RWPE2 (cell line): ENCODE results near the gene KL.

ENCODE experiments used
- ATAC-seq: fragments of 200-7000 bp; cut with Tn5 transposase; 3 replicates; pipeline ENCODE4 v1.9.1; 2021; ENCODE audit warnings: low read depth
- DNase-seq: peaks from one replicate; pipeline ENCODE4 v3.0.0-alpha.2; 2020; ENCODE audit warnings: low spot score
- H3K27ac ChIP-seq: fragments of 450-650 bp; 2 replicates; pipeline ENCODE4 v1.5.1; 2017; ENCODE audit warnings: mild to moderate bottlenecking; ENCODE audit not compliant: poor library complexity, severe bottlenecking
- H3K27me3 ChIP-seq: fragments of 250-450 bp; sonication (Bioruptor Pico); 2 replicates; pipeline ENCODE4 v1.5.1; 2021; ENCODE audit warnings: mild to moderate bottlenecking, moderate library complexity; ENCODE audit not compliant: insufficient read depth, poor library complexity, severe bottlenecking
- H3K36me3 ChIP-seq: fragments of 250-450 bp; sonication (Bioruptor Pico); 2 replicates; pipeline ENCODE4 v1.5.1; 2020; ENCODE audit warnings: low read depth, mild to moderate bottlenecking, moderate library complexity
- H3K4me1 ChIP-seq: fragments of 250-450 bp; sonication (Bioruptor Pico); 2 replicates; pipeline ENCODE4 v1.5.1; 2021; ENCODE audit warnings: mild to moderate bottlenecking, moderate library complexity; ENCODE audit not compliant: insufficient read depth, poor library complexity, severe bottlenecking
- H3K4me3 ChIP-seq: fragments of 250-450 bp; sonication (Bioruptor Pico); 2 replicates; pipeline ENCODE4 v1.5.1; 2021; ENCODE audit warnings: mild to moderate bottlenecking, moderate library complexity; ENCODE audit not compliant: severe bottlenecking
- H3K9me3 ChIP-seq: fragments of 250-450 bp; sonication (Bioruptor Pico); 2 replicates; pipeline ENCODE4 v1.5.1; 2021; ENCODE audit warnings: mild to moderate bottlenecking, moderate library complexity; ENCODE audit not compliant: severe bottlenecking
- CTCF ChIP-seq: fragments of 450-650 bp; IDR thresholded peaks from one replicate; pipeline ENCODE4 v1.5.1; 2017; ENCODE audit warnings: mild to moderate bottlenecking, moderate library complexity; ENCODE audit not compliant: poor library complexity, severe bottlenecking

Gene KL

GRCh38 chr13:32989942-32990341, 26.3 kb upstream of the KL start:
- Histone ChIP-seq H3K27me3 (no peaks in the 10 kb centered on the region), H3K4me1 (no peaks in the 10 kb centered on the region), H3K36me3 (no peaks in the 10 kb centered on the region), H3K9me3 (no peaks in the 10 kb centered on the region), H3K27ac (no peak overlapping the region), H3K4me3 (no peak overlapping the region)
- no peak for ATAC-seq
- TF ChIP-seq CTCF: no peak
- no peak for DNase-seq

DNA sequence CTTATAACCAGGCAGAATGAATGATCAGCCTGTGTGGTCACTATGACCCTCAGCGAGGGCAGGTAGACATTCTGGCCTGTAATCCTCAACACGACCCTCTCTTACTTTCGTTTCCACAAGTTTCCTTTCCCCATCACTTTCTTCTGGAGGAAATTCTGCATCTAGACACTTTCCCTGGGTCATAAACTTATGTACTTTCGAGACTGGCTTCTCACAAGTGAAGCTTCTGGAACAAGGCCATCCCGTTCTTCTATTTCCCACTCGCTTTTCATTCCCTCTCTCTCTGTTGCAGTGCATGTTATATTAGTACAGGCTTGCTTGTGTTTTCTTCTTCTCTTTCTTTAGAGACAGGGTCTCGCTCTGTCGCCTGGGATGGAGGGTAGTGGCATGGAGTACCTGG, 23.1 kb upstream of the KL start:
- no peak for TF ChIP-seq CTCF
- H3K36me3 ChIP-seq: no peaks in the 10 kb centered on the region
- no peaks in the 10 kb centered on the region for H3K9me3 ChIP-seq
- no peaks in the 10 kb centered on the region for H3K4me1 ChIP-seq
- no peak for DNase-seq
- no peak for ATAC-seq
- H3K4me3 ChIP-seq: no peak overlapping the region
- H3K27ac ChIP-seq: no peak overlapping the region
- no peaks in the 10 kb centered on the region for H3K27me3 ChIP-seq

- Histone ChIP-seq H3K4me1 (no peaks in the 10 kb centered on the region), H3K36me3 (no peaks in the 10 kb centered on the region), H3K27me3 (no peaks in the 10 kb centered on the region), H3K9me3 (no peaks in the 10 kb centered on the region), H3K4me3 (no peak overlapping the region), H3K27ac (no peak overlapping the region)
- no peak for TF ChIP-seq CTCF
- DNase-seq (no peak), ATAC-seq (no peak)
Observed at GRCh38 chr13:32997399-32997798, 18.8 kb upstream of the KL start.

GRCh38 chr13:32998966-32999365, 17.3 kb upstream of the KL start:
- Histone ChIP-seq H3K4me3 (no peak overlapping the region), H3K9me3 (no peaks in the 10 kb centered on the region), H3K4me1 (no peaks in the 10 kb centered on the region), H3K36me3 (no peaks in the 10 kb centered on the region), H3K27ac (no peak overlapping the region), H3K27me3 (no peaks in the 10 kb centered on the region)
- no peak for TF ChIP-seq CTCF
- DNase-seq: no peak
- ATAC-seq: no peak

DNA sequence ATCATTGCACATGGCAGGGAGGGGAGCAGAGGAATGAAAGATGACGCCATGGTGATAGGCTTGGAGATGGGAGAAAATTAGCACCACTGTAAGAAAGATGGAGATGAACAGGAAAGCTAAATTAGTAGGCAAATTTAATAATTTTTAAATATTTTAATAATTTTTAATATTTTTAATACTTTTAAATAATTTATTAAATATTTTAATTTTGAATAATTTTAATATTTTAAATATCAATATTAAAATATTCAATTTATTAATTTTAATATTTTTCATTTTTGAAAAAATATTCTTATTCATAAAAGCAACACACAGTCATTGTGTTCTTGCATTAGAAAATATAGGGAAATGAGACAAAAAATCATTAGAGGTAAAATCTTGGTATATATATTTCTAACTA, 15.9 kb upstream of the KL start:
- Histone ChIP-seq H3K4me3 (no peak overlapping the region), H3K27me3 (no peaks in the 10 kb centered on the region), H3K27ac (no peak overlapping the region), H3K9me3 (no peaks in the 10 kb centered on the region), H3K4me1 (no peaks in the 10 kb centered on the region), H3K36me3 (no peaks in the 10 kb centered on the region)
- ATAC-seq (no peak), DNase-seq (no peak)
- no peak for TF ChIP-seq CTCF
